ENCODE data around the gene CALML6.

Gene CALML6

GRCh38 chr1:1947493-1947892 lies 32.4 kb downstream of the CALML6 start:
- peaks cover 1% of the 10 kb centered on the region for H3K36me3 Mint-ChIP-seq
- H3K27ac Mint-ChIP-seq, result no peak overlapping the region
- H3K4me1 Mint-ChIP-seq, result peaks cover 9% of the 10 kb centered on the region
- H3K9me3 Mint-ChIP-seq, result peaks cover 6% of the 10 kb centered on the region
- H3K27me3 Mint-ChIP-seq, result peaks cover 19% of the 10 kb centered on the region
- H3K4me3 Mint-ChIP-seq, result no peak overlapping the region
- no peak for DNase-seq (ENCODE audit: low spot score in 2 of 2)
- ATAC-seq (ENCODE audit: low read depth), result no peak

GRCh38 chr1:1948783-1949182 lies 33.7 kb downstream of the CALML6 start:
- ATAC-seq (ENCODE audit: low read depth) (no peak), DNase-seq (ENCODE audit: low spot score in 2 of 2) (no peak)
- Mint-ChIP-seq H3K27ac (no peak overlapping the region), H3K4me3 (no peak overlapping the region), H3K4me1 (peaks cover 4% of the 10 kb centered on the region), H3K9me3 (peaks cover 6% of the 10 kb centered on the region), H3K36me3 (peaks cover 1% of the 10 kb centered on the region), H3K27me3 (peaks cover 19% of the 10 kb centered on the region)

- peaks cover 7% of the 10 kb centered on the region for H3K9me3 Mint-ChIP-seq
- DNase-seq (ENCODE audit: low spot score in 2 of 2) (no peak), ATAC-seq (ENCODE audit: low read depth) (no peak)
- peaks cover 15% of the 10 kb centered on the region for H3K27me3 Mint-ChIP-seq
- no peak overlapping the region for H3K4me3 Mint-ChIP-seq
- H3K4me1 Mint-ChIP-seq, result no peaks in the 10 kb centered on the region
- no peak overlapping the region for H3K27ac Mint-ChIP-seq
- peaks cover 1% of the 10 kb centered on the region for H3K36me3 Mint-ChIP-seq
Observed at GRCh38 chr1:1950940-1951339, 35.9 kb downstream of the CALML6 start.

GRCh38 chr1:1954015-1954414 lies 39.0 kb downstream of the CALML6 start:
- Mint-ChIP-seq H3K4me1 (no peaks in the 10 kb centered on the region), H3K27ac (no peak overlapping the region), H3K4me3 (no peak overlapping the region), H3K27me3 (peaks cover 20% of the 10 kb centered on the region), H3K9me3 (peaks cover 7% of the 10 kb centered on the region), H3K36me3 (peaks cover 1% of the 10 kb centered on the region)
- ATAC-seq (ENCODE audit: low read depth) (no peak), DNase-seq (ENCODE audit: low spot score in 2 of 2) (no peak)

- ATAC-seq (ENCODE audit: low read depth) (no peak), DNase-seq (ENCODE audit: low spot score in 2 of 2) (no peak)
- no peak overlapping the region for H3K4me3 Mint-ChIP-seq
- H3K27me3 Mint-ChIP-seq, result peaks cover 19% of the 10 kb centered on the region
- H3K27ac Mint-ChIP-seq, result no peak overlapping the region
- H3K9me3 Mint-ChIP-seq, result peaks cover 7% of the 10 kb centered on the region
- H3K4me1 Mint-ChIP-seq, result no peaks in the 10 kb centered on the region
- H3K36me3 Mint-ChIP-seq, result peaks cover 1% of the 10 kb centered on the region
Observed at GRCh38 chr1:1954831-1955441, 39.9 kb downstream of the CALML6 start.

- DNase-seq (ENCODE audit: low spot score in 2 of 2) (no peak), ATAC-seq (ENCODE audit: low read depth) (no peak)
- Mint-ChIP-seq H3K36me3 (peaks cover 1% of the 10 kb centered on the region), H3K27me3 (peaks cover 17% of the 10 kb centered on the region), H3K9me3 (peaks cover 7% of the 10 kb centered on the region), H3K27ac (no peak overlapping the region), H3K4me1 (no peaks in the 10 kb centered on the region), H3K4me3 (no peak overlapping the region)
Observed at GRCh38 chr1:1955621-1956094, 40.6 kb downstream of the CALML6 start.

GRCh38 chr1:1956101-1956500 lies 41.0 kb downstream of the CALML6 start:
- ATAC-seq (ENCODE audit: low read depth), result no peak
- Mint-ChIP-seq H3K4me3 (no peak overlapping the region), H3K27me3 (peaks cover 21% of the 10 kb centered on the region), H3K9me3 (peaks cover 4% of the 10 kb centered on the region), H3K36me3 (peaks cover 1% of the 10 kb centered on the region), H3K4me1 (no peaks in the 10 kb centered on the region), H3K27ac (no peak overlapping the region)
- DNase-seq (ENCODE audit: low spot score in 2 of 2), result no peak

GRCh38 chr1:1956586-1957532 lies 41.8 kb downstream of the CALML6 start:
- no peak for ATAC-seq (ENCODE audit: low read depth)
- no peak overlapping the region for H3K4me3 Mint-ChIP-seq
- no peak for DNase-seq (ENCODE audit: low spot score in 2 of 2)
- peaks cover 23% of the 10 kb centered on the region for H3K27me3 Mint-ChIP-seq
- no peaks in the 10 kb centered on the region for H3K4me1 Mint-ChIP-seq
- no peak overlapping the region for H3K27ac Mint-ChIP-seq
- H3K9me3 Mint-ChIP-seq, result peaks cover 1% of the 10 kb centered on the region
- no peaks in the 10 kb centered on the region for H3K36me3 Mint-ChIP-seq

GRCh38 chr1:1957533-1957961 lies 42.5 kb downstream of the CALML6 start:
- H3K27me3 Mint-ChIP-seq, result peaks cover 21% of the 10 kb centered on the region
- no peaks in the 10 kb centered on the region for H3K4me1 Mint-ChIP-seq

GRCh38 chr1:1958071-1958541 lies 43.0 kb downstream of the CALML6 start:
- H3K4me3 Mint-ChIP-seq, result no peak overlapping the region
- no peaks in the 10 kb centered on the region for H3K4me1 Mint-ChIP-seq
- peaks cover 21% of the 10 kb centered on the region for H3K27me3 Mint-ChIP-seq
- H3K9me3 Mint-ChIP-seq, result peaks cover 1% of the 10 kb centered on the region
- H3K36me3 Mint-ChIP-seq, result no peaks in the 10 kb centered on the region
- no peak for ATAC-seq (ENCODE audit: low read depth)
- H3K27ac Mint-ChIP-seq, result no peak overlapping the region
- no peak for DNase-seq (ENCODE audit: low spot score in 2 of 2)

More at GRCh38 chr1:1957533-1957961, 42.5 kb downstream of the CALML6 start:
- Mint-ChIP-seq H3K9me3 (peaks cover 1% of the 10 kb centered on the region), H3K4me3 (no peak overlapping the region), H3K36me3 (no peaks in the 10 kb centered on the region), H3K27ac (no peak overlapping the region)
- DNase-seq (ENCODE audit: low spot score in 2 of 2) (no peak), ATAC-seq (ENCODE audit: low read depth) (no peak)

GRCh38 chr1:1959459-1959839 lies 44.4 kb downstream of the CALML6 start:
- Mint-ChIP-seq H3K36me3 (no peaks in the 10 kb centered on the region), H3K4me1 (no peaks in the 10 kb centered on the region), H3K27me3 (peaks cover 22% of the 10 kb centered on the region), H3K27ac (no peak overlapping the region), H3K4me3 (no peak overlapping the region), H3K9me3 (peaks cover 1% of the 10 kb centered on the region)
- ATAC-seq (ENCODE audit: low read depth) (no peak), DNase-seq (ENCODE audit: low spot score in 2 of 2) (no peak)

- Mint-ChIP-seq H3K36me3 (no peaks in the 10 kb centered on the region), H3K4me3 (no peak overlapping the region), H3K27ac (no peak overlapping the region), H3K9me3 (peaks cover under 1% of the 10 kb centered on the region), H3K4me1 (no peaks in the 10 kb centered on the region), H3K27me3 (peaks cover 22% of the 10 kb centered on the region)
- peak in 1 of 2 donors; percentile 27 for DNase-seq (ENCODE audit: low spot score in 2 of 2)
- ATAC-seq (ENCODE audit: low read depth), result peak; percentile 39
Observed at GRCh38 chr1:1959840-1960479, 44.9 kb downstream of the CALML6 start.

GRCh38 chr1:1960480-1961196 lies 45.6 kb downstream of the CALML6 start:
- Mint-ChIP-seq H3K27me3 (peaks cover 22% of the 10 kb centered on the region), H3K4me3 (no peak overlapping the region), H3K27ac (no peak overlapping the region), H3K4me1 (no peaks in the 10 kb centered on the region), H3K36me3 (no peaks in the 10 kb centered on the region), H3K9me3 (no peaks in the 10 kb centered on the region)
- ATAC-seq (ENCODE audit: low read depth) (no peak), DNase-seq (ENCODE audit: low spot score in 2 of 2) (no peak)

Measured in memory B cell (primary cell).